Gastroesophageal sphincter (tissue), 4 donors: ENCODE results near the gene CTIF. TPM values are rescaled to one million over a fixed set of nuclear protein-coding genes. Genes with fewer than 3 reads are reported as not detected.

Experiments used
- ATAC-seq: fragments of 150-250 bp; one replicate; pipeline ENCODE4 v1.9.1; 2016; ENCODE audit warnings: mild to moderate bottlenecking, moderate library complexity
- H3K27ac ChIP-seq, 4 donors: fragments of 200-600 bp; sonication (generic) in 3 of 4; 1 replicate in 3 of 4; 2 replicates in 1 of 4; pipeline ENCODE4 v1.5.1; 2016 to 2019
- H3K27me3 ChIP-seq: fragments of 200-600 bp; sonication (generic); one replicate; pipeline ENCODE4 v1.5.1; 2019
- H3K36me3 ChIP-seq, 2 donors: fragments of 200-600 bp; sonication (generic); one replicate each; pipeline ENCODE4 v1.5.1; 2019; ENCODE audit warnings: control low read depth in 1 of 2
- H3K4me1 ChIP-seq, 3 donors: fragments of 200-600 bp; sonication (generic); 1 replicate in 2 of 3; 2 replicates in 1 of 3; pipeline ENCODE4 v1.5.1; 2016 to 2019; ENCODE audit warnings: control low read depth in 2 of 3
- H3K4me3 ChIP-seq, 2 donors: fragments of 200-600 bp; sonication (generic); one replicate each; pipeline ENCODE4 v1.5.1; 2019; ENCODE audit warnings: mild to moderate bottlenecking in 1 of 2, moderate library complexity in 1 of 2
- H3K9me3 ChIP-seq, 3 donors: fragments of 200-600 bp; sonication (generic); one replicate each; pipeline ENCODE4 v1.5.1; 2017 to 2019; ENCODE audit warnings: control low read depth in 2 of 3
- CTCF ChIP-seq, 4 experiments: fragments of 200-600 bp in 2 of 4; fragments of 450-650 bp in 2 of 4; sonication (generic) in 1 of 4; IDR thresholded peaks; one replicate each; pipeline ENCODE4 v1.5.1; 2017 to 2019; ENCODE audit warnings: antibody characterized with exemption in 4 of 4, mild to moderate bottlenecking in 2 of 4, moderate library complexity in 2 of 4
- EP300 ChIP-seq: sonication (generic); formaldehyde crosslinking; IDR thresholded peaks from one replicate; pipeline ENCODE4 v1.6.1; 2017; ENCODE audit warnings: antibody characterized with exemption, mild to moderate bottlenecking
- POLR2A ChIP-seq, 2 donors: fragments of 450-650 bp; IDR thresholded peaks; one replicate each; pipeline ENCODE4 v1.6.1; 2017; ENCODE audit warnings: antibody characterized with exemption in 2 of 2, mild to moderate bottlenecking in 2 of 2, moderate library complexity in 1 of 2
- POLR2AphosphoS5 ChIP-seq: sonication (generic); formaldehyde crosslinking; IDR thresholded peaks from one replicate; pipeline ENCODE4 v1.6.1; 2017; ENCODE audit warnings: antibody characterized with exemption
- WGBS, 2 donors: methylation state at CpG; one replicate each; pipeline ENCODE4 v1.1.5; 2018; ENCODE audit warnings: low coverage in 1 of 2; 5-methylcytosine and 5-hydroxymethylcytosine counted together
- total RNA-seq, 4 donors: library from RNA; depleted of rRNA; stranded (reverse); fragments of >200 nt; gene quantifications; one replicate each; pipeline ENCODE4 v1.1.0, GENCODE V29; 2016

Gene CTIF
- total RNA-seq, 4 donors from 2014 or later: 31.4 to 124 (median 78.1) TPM

GRCh38 chr18:48893608-48894600 is 355.1 kb downstream of the CTIF start:
- TF ChIP-seq POLR2AphosphoS5 (no peak), POLR2A (IDR thresholded peaks at IDR 0.05) (no peak), EP300 (no peak), CTCF (IDR thresholded peaks at IDR 0.05) (no peak)
- Histone ChIP-seq H3K27ac (no peak overlapping the region), H3K9me3 (no peaks in the 10 kb centered on the region), H3K4me3 (no peak overlapping the region), H3K27me3 (no peaks in the 10 kb centered on the region), H3K36me3 (no peaks in the 10 kb centered on the region), H3K4me1 (peaks cover 0 to 23% (median 6%) of the 10 kb centered on the region in 3 donors)
- no peak for ATAC-seq
- WGBS, 2 donors: 83% methylated on average over 4 of the region's 25 CpGs; no CpG with 5 or more reads in 1 of the 2 donors

GRCh38 chr18:48894799-48895346 is 356.0 kb downstream of the CTIF start:
- 82% methylated on average over 5 of the region's 5 CpGs; no CpG with 5 or more reads in 1 of the 2 donors for WGBS, 2 donors
- no peaks in the 10 kb centered on the region for H3K9me3 ChIP-seq
- ATAC-seq: no peak
- H3K4me3 ChIP-seq: no peak overlapping the region
- TF ChIP-seq EP300: no peak
- no peak for TF ChIP-seq POLR2AphosphoS5
- TF ChIP-seq POLR2A (IDR thresholded peaks at IDR 0.05): no peak
- no peak for TF ChIP-seq CTCF (IDR thresholded peaks at IDR 0.05)
- peaks cover 0 to 14% (median 2%) of the 10 kb centered on the region in 3 donors for H3K4me1 ChIP-seq
- no peak overlapping the region for H3K27ac ChIP-seq
- no peaks in the 10 kb centered on the region for H3K27me3 ChIP-seq
- no peaks in the 10 kb centered on the region for H3K36me3 ChIP-seq

- TF ChIP-seq EP300 (no peak), CTCF (IDR thresholded peaks at IDR 0.05) (no peak), POLR2A (IDR thresholded peaks at IDR 0.05) (no peak), POLR2AphosphoS5 (no peak)
- Histone ChIP-seq H3K27me3 (no peaks in the 10 kb centered on the region), H3K4me1 (peaks cover 0 to 10% (median 0%) of the 10 kb centered on the region in 3 donors), H3K4me3 (no peak overlapping the region), H3K36me3 (no peaks in the 10 kb centered on the region), H3K27ac (no peak overlapping the region), H3K9me3 (no peaks in the 10 kb centered on the region)
- no peak for ATAC-seq
- 100% methylated on average over 1 of the region's 8 CpGs; no CpG with 5 or more reads in 1 of the 2 donors for WGBS, 2 donors
Measured at GRCh38 chr18:48896326-48896874, 357.6 kb downstream of the CTIF start.

- 60 to 79% methylated on average over 1 to 6 of the region's 9 CpGs for WGBS, 2 donors
- Histone ChIP-seq H3K27me3 (no peaks in the 10 kb centered on the region), H3K4me1 (peaks cover 0 to 16% (median 5%) of the 10 kb centered on the region in 3 donors), H3K27ac (peak overlapping the region in 1 of 4 donors; percentile 19), H3K4me3 (no peak overlapping the region), H3K36me3 (no peaks in the 10 kb centered on the region), H3K9me3 (no peaks in the 10 kb centered on the region)
- TF ChIP-seq EP300 (no peak), POLR2AphosphoS5 (no peak), POLR2A (IDR thresholded peaks at IDR 0.05) (no peak), CTCF (IDR thresholded peaks at IDR 0.05) (no peak)
- peak; percentile 76 for ATAC-seq
Measured at GRCh38 chr18:48896875-48897511, 358.2 kb downstream of the CTIF start.
